ENCODE data around the gene ID2.

GRCh38 chr2:8633186-8633734, 48.6 kb upstream of the ID2 start:
- TF ChIP-seq EZH2 (IDR thresholded peaks at IDR 0.05; ENCODE audit: insufficient read depth, poor library complexity, severe bottlenecking) (no peak), EZH2phosphoT487 (IDR thresholded peaks at IDR 0.05; ENCODE audit: insufficient read depth, low read depth) (no peak)

Measured in GM23248 (cell line).